Gastroesophageal sphincter (tissue), 3 donors: ENCODE data around the gene DGKI.

Experiments
- EP300 ChIP-seq: sonication (generic); formaldehyde crosslinking; IDR thresholded peaks from one replicate; pipeline ENCODE4 v1.6.1; 2017; ENCODE audit warnings: antibody characterized with exemption, mild to moderate bottlenecking
- POLR2A ChIP-seq, 2 donors: fragments of 450-650 bp; IDR thresholded peaks; one replicate each; pipeline ENCODE4 v1.6.1; 2017; ENCODE audit warnings: antibody characterized with exemption in 2 of 2, mild to moderate bottlenecking in 2 of 2, moderate library complexity in 1 of 2
- POLR2AphosphoS5 ChIP-seq: sonication (generic); formaldehyde crosslinking; IDR thresholded peaks from one replicate; pipeline ENCODE4 v1.6.1; 2017; ENCODE audit warnings: antibody characterized with exemption
- TF ChIP-seq, protein P1 (sequence below), 4 experiments: fragments of 200-600 bp in 2 of 4; fragments of 450-650 bp in 2 of 4; sonication (generic) in 1 of 4; IDR thresholded peaks; one replicate each; pipeline ENCODE4 v1.5.1; 2017 to 2019; ENCODE audit warnings: antibody characterized with exemption in 4 of 4, mild to moderate bottlenecking in 2 of 4, moderate library complexity in 2 of 4

DNA sequence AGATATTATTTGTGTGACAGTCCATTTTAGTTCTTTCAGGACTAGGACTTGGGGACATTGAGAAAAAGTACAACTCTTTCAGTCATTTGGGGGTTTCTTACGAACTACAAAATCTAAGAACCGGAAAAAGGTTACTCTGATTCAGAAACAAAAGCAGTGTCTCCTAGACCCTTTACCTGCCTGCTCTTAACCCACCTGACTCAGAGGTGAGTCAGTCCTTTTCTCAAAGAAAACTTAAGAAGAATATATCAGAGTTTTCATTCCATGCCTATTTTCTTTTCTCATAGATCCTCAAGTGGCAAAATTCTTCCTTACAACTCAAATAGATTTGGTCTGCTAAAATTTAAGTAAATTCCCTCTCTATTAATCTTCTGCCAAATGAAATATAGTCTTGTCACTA is 388.4 kb downstream of the DGKI start:
- TF ChIP-seq, protein P1, sequence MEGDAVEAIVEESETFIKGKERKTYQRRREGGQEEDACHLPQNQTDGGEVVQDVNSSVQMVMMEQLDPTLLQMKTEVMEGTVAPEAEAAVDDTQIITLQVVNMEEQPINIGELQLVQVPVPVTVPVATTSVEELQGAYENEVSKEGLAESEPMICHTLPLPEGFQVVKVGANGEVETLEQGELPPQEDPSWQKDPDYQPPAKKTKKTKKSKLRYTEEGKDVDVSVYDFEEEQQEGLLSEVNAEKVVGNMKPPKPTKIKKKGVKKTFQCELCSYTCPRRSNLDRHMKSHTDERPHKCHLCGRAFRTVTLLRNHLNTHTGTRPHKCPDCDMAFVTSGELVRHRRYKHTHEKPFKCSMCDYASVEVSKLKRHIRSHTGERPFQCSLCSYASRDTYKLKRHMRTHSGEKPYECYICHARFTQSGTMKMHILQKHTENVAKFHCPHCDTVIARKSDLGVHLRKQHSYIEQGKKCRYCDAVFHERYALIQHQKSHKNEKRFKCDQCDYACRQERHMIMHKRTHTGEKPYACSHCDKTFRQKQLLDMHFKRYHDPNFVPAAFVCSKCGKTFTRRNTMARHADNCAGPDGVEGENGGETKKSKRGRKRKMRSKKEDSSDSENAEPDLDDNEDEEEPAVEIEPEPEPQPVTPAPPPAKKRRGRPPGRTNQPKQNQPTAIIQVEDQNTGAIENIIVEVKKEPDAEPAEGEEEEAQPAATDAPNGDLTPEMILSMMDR (IDR thresholded peaks at IDR 0.05) = no peak
- no peak for TF ChIP-seq POLR2AphosphoS5
- TF ChIP-seq POLR2A (IDR thresholded peaks at IDR 0.05) = no peak
- no peak for TF ChIP-seq EP300
